HG02763 (cell line): ENCODE measurements around the gene SUPT3H.
"Not testable (repeated sequence)": the region's sequence is repeated elsewhere in the genome, so short reads cannot be mapped to it uniquely, and the experiment has no call there.

Experiments
- ATAC-seq: cut with Tn5 transposase; IDR thresholded peaks from one replicate; pipeline ENCODE4 v1.9.1; 2021; ENCODE audit warnings: mild to moderate bottlenecking, moderate library complexity; ENCODE audit not compliant: unreplicated experiment

The SUPT3H gene

DNA sequence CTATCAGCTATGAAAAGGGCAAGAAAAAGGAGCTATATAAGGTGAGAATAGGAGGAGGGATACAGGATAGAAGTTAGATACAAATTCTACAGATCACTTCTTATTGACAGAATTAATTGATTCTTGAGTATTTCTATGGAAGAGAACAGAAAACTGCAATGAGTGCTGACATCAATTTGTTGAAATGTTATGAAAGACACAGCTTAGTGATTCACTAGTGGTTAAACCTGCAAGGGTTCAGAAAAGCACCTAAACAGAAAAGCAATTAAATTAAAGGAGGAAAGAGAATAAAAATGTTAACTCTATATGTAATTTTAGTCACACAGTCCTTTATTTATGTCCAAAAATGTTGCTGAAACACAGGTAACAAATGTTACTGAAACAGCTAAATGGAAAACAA is 304.0 kb downstream of the SUPT3H start:
- ATAC-seq = no peak

DNA sequence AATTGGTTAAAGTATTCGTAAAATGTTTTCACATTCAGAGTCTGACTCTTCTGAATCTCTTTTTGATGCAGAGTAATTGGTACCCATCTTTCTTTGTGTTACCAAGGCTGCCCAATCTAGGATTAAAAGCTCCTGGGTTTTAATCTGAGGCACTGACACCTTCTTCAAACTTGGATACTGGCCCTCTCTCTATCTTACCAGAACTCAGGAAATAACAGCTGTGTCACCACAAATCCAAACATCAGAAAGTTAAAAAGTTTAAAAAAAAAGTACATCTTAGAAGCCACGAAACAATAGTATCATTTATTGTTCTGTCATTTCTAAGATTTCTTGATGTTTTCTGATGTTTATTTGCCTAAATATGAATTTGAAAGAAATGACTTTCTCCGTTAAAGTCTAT is 305.1 kb downstream of the SUPT3H start:
- no peak for ATAC-seq

- no peak for ATAC-seq
Measured at GRCh38 chr6:45072016-45072415, 305.7 kb downstream of the SUPT3H start.

DNA sequence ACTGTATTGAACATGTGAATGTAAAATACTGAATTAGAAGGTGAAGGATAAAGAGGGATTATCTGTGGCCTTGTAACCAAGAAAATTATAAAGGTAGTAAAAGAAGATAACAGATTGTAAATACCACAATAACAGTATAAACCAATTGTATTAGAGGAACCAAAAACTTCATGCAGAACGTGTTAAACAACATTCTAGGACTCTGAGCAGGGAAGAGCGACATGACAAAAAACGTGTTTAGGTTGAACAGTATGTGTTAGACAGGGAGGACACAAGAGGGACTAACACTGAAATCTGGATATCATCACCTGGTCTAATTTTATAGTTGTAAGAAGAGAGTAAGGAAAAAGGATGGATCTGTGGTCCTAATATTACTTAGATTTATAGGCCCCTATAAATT is 308.6 kb downstream of the SUPT3H start:
- ATAC-seq = no peak

DNA sequence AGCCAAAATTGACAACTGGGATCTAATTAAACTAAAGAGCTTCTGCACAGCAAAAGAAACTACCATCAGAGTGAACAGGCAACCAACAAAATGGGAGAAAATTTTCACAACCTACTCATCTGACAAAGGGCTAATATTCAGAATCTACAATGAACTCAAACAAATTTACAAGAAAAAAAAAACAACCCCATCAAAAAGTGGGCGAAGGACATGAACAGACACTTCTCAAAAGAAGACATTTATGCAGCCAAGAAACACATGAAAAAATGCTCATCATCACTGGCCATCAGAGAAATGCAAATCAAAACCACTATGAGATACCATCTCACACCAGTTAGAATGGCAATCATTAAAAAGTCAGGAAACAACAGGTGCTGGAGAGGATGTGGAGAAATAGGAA is 310.3 kb downstream of the SUPT3H start:
- not testable (repeated sequence) for ATAC-seq

- not testable (repeated sequence) for ATAC-seq
Measured at GRCh38 chr6:45062659-45063058, 315.1 kb downstream of the SUPT3H start.

DNA sequence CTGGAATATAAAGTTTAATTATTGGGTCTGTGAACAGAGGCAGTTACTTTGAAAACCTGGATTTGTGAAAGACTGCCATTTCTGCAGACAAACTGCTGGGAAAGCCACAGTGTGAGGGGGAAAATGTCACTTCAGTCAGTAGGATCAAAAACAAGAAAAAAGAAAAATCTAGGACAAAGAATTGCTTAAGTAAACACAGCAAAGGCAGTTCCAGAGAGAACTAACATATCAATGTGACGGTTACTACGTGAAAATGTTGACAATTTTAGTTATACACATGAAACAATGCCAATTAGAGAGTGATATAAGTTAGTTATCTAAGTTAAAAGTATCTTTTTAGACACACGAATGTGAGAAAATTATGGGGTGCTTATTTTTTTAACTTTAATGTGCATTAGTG is 320.0 kb downstream of the SUPT3H start:
- no peak for ATAC-seq

DNA sequence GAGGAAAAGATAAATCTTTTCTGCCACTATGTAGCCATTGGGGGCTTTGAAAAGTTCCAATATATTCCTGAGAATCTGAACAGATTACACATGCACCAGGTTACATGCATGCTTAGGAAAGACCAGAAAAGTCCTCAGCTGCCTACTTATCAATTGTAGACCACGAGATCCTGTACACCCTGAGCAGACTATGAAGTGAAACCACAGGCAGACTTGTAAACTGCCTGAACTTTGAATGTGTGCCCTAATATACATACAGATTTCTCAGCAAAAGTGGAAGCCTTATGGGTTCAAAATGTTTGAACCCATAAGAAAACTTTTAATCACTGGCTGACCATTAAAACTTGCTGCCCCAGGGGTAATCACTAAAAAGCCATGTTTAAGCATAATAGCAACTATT is 323.1 kb downstream of the SUPT3H start:
- ATAC-seq = no peak

DNA sequence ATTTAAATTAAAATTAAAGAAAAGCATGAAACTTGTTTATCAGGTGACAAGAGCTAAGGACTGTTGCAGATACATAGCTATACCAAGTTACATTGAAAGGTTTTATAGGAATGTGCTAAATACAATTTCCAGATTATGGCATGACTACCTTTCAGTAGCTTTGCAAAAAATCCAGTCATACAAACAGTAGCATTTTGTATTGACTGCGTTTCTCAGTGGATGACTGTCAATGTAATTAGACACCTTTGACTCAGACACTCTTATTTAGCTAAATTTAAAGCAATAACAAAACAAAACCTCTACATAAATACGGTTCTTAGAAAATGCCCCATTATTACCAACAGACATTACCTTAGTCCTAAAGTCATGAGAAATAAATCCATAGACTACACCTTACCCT is 325.4 kb downstream of the SUPT3H start:
- no peak for ATAC-seq

- ATAC-seq = no peak
Measured at GRCh38 chr6:45049188-45049843, 328.4 kb downstream of the SUPT3H start.

DNA sequence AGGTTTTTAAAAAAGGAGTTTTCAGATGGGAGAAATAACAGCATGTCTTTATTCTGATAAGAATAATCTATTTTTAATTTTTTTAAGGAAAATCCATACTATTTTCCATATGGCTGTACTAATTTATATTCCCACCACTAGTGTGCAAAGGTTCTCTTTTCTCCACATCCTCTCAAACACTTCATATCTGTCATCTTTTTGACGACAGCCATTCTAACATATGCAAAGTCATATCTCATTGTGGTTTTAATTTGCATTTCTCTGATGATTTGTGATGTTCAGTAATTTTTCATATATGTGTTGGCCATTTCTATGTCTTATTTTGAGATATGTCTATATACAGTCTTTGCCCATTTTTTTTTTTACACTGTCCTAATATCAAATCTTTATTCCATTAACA is 330.2 kb downstream of the SUPT3H start:
- no peak for ATAC-seq

DNA sequence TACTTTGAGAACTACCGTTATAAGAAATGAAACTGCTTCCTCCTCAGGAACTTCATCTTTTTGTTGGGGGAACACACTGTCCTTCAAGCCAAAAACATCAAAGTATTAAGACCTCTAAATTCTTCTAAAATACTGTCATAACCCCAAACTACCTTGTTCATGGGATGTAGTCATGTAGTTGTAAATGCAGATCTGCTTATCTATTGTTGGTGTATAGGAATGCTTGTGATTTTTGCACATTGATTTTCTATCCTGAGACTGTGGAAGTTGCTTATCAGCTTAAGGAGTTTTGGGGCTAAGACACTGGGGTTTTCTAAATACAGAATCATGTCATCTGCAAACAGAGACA is 332.5 kb downstream of the SUPT3H start:
- ATAC-seq = no peak

DNA sequence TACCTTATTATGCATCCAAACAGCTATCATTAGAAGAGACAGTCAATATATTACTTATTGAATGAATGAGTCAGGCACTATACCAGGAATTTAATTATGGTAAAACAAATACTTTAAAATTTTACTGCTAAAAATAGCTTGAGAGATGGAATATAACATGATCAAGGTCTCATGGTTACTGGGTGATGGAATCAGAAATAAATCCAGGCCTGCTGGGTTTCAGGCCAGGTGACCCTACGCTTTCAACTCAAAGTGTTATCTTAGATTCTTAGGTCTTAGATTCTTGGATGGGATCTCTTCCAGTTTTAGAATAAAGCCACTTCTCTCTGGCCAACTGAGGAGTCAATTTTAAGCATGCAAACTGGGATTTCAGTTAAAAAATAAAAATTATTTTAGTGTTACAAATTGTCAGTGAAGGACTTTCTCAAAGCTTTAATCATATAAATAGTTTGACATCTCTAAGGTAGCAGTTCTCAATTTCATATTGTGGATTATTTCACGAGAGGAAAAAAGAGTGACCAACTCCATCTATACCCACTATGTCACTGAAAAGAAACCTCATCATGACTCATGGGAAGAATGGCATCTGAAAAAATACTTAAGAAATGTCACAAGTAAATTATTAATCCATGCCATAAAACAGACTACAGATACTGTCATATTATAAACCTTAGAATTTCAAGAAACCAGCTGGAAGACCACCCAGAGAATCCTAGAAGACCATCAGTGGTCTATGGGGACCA is 333.1 kb downstream of the SUPT3H start:
- no peak for ATAC-seq

- no peak for ATAC-seq
Measured at GRCh38 chr6:45044086-45044485, 333.6 kb downstream of the SUPT3H start.

DNA sequence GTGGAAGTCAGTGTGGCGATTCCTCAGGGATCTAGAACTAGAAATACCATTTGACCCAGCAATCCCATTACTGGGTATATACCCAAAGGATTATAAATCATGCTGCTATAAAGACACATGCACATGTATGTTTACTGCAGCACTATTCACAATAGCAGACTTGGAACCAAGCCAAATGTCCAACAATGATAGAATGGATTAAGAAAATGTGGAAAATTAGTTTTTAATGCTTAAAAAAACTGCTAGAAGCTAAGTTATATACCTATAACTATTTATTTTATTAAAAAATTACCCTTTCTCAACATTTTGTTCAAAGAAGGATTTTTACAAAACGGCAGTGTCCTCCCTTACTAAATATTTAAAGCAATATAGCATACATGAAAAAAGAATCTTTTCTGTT is 335.1 kb downstream of the SUPT3H start:
- ATAC-seq = not testable (repeated sequence)

GRCh38 chr6:45038226-45038625 is 339.5 kb downstream of the SUPT3H start:
- ATAC-seq = no peak

- no peak for ATAC-seq
Measured at GRCh38 chr6:45036103-45036502, 341.6 kb downstream of the SUPT3H start.

DNA sequence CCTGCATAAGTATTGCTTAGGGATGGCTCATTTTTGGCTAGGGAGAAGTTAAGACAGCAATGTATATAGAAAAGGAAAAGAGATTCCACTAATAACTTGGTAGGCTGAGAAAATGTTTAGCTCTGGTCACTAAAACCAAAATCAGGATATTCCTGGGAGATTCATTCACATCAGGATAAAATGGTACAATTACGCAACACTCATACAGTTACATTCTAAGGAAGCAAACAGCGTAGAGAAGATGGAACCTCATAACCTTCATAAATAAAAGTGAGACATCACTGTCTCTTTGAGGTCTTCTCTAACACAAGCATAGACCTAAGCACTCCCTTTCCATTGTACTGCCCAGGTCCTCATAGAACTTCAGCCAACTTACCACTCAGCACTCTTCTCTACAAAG is 345.3 kb downstream of the SUPT3H start:
- no peak for ATAC-seq

DNA sequence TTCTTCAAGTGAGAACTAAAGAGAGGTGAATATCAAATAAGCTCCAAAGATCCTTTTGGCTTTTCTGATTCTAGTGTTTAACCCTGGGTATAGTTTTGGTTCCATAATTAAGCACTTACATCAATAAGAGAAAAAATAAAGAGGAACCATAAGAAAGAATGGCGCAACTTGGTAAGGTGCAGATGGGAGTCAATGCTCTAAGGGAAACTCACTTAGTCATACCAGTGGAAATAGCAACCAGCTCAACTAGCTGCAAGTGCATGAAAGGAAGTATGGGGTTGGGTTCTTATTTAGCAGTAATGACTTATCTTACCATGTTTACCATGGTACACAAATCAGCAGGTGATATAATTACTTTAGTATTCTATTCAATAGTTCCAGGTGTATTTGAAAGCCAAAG is 346.1 kb downstream of the SUPT3H start:
- no peak for ATAC-seq

- ATAC-seq = no peak
Measured at GRCh38 chr6:45027126-45027525, 350.6 kb downstream of the SUPT3H start.

- ATAC-seq = no peak
Measured at GRCh38 chr6:45026003-45026516, 351.7 kb downstream of the SUPT3H start.

DNA sequence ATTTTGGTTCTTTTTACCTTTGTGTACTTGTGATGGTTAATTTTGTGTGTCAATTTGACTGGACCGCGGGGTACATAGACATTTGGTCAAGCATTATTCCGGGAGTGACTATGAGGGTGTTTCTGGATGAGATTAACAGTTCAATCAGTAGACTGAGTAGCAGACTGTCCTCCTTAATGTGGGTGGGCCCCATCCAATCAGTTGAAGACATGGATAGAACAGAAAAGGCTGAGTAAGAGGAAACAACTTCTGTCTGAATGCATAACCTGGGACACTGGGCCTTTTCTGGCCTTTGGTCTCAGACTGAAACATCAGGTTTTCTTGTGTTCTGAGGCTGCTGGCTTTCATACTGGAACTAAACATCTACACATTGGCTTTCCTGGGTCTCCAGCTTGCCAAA is 353.1 kb downstream of the SUPT3H start:
- ATAC-seq = no peak

DNA sequence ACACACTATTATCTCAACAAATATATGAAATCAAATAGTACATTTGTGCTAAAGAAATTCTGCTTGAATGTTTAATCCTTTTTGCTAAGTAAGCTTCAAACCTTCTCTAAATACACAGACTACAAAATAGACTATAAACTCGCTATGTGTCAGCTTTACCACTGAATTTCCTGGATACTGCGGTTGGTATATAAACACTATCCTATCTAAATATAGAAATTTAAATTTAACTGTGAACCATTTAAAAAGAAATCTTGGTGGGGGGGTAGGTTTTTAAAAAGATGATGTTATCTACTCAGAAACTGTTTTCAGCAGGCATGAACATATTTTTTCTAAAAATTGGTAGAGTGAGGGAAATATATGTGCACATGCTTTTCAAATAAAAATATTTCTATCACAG is 356.1 kb downstream of the SUPT3H start:
- ATAC-seq = no peak
